Ectodermal cell (in vitro differentiated cells): ENCODE results near the gene CLEC3B.

ENCODE experiments used
- H3K27ac ChIP-seq: 2 replicates; pipeline ENCODE4 v1.7.0; 2013; ENCODE audit warnings: mild to moderate bottlenecking, low read depth, low read length; ENCODE audit not compliant: insufficient read depth, poor library complexity, severe bottlenecking
- H3K27me3 ChIP-seq: 2 replicates; pipeline ENCODE4 v1.7.0; 2013; ENCODE audit warnings: mild to moderate bottlenecking, low read length; ENCODE audit not compliant: insufficient read depth, control insufficient read depth, poor library complexity, severe bottlenecking
- H3K36me3 ChIP-seq: one replicate; pipeline ENCODE4 v1.7.0; 2013; ENCODE audit warnings: low read length; ENCODE audit not compliant: control insufficient read depth, insufficient read depth
- H3K4me1 ChIP-seq: one replicate; pipeline ENCODE4 v1.7.0; 2013; ENCODE audit warnings: low read length; ENCODE audit not compliant: control insufficient read depth, insufficient read depth
- H3K4me3 ChIP-seq: 2 replicates; pipeline ENCODE4 v1.7.0; 2013; ENCODE audit warnings: low read depth, low read length, control low read depth; ENCODE audit not compliant: insufficient read depth
- H3K9me3 ChIP-seq: 2 replicates; pipeline ENCODE4 v1.7.0; 2013; ENCODE audit warnings: mild to moderate bottlenecking, low read length, moderate library complexity; ENCODE audit not compliant: control insufficient read depth
- WGBS, 2 experiments: methylation state at CpG; one replicate each; pipeline ENCODE4 v1.1.7; 2013; ENCODE audit warnings: missing lambda C conversion rate in 2 of 2; 5-methylcytosine and 5-hydroxymethylcytosine counted together

Gene CLEC3B

DNA sequence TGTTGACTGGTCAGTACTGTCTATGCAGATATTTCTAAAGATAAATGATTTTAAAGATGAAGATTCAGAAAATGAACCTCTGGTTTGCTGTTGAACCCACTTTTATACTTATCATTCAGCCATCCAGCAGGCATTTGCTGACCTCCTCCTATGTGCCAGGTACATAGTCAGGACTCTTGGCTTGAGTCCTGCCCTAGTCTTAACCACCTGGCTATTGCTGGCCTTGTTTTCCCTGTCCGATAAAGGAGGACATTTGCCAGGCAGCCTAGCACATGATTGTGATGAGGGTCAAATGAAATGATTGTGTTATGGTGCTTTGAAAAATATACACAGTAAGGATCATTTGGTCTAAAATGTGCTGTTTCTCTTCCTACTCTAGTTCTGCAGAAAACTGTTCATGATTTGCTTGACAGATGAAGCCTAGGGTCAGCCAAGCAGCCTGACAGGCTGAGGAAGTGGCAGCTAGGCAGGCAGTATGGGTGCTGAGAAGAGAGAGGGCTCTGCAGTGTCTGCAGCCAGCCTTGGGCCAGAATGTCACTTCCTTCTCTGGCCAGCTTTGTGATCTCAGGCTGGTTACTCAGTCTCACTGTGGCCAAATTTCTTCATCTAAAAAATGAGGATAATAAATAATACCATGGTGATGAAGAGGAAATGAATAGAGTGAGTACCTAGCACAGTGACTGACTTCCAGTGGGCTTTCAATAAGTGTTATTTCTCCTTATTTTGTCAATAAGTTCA is 36.3 kb upstream of the CLEC3B start:
- Histone ChIP-seq H3K9me3 (no peaks in the 10 kb centered on the region), H3K36me3 (peaks cover 9% of the 10 kb centered on the region), H3K4me3 (no peak overlapping the region), H3K27ac (no peak overlapping the region), H3K27me3 (no peaks in the 10 kb centered on the region), H3K4me1 (no peaks in the 10 kb centered on the region)
- WGBS, 2 experiments, result 92 to 93% methylated on average over 1 of the region's 1 CpG

GRCh38 chr3:44991326-44991725 is 34.8 kb upstream of the CLEC3B start:
- Histone ChIP-seq H3K36me3 (peaks cover 13% of the 10 kb centered on the region), H3K4me1 (no peaks in the 10 kb centered on the region), H3K27ac (no peak overlapping the region), H3K9me3 (no peaks in the 10 kb centered on the region), H3K4me3 (no peak overlapping the region), H3K27me3 (no peaks in the 10 kb centered on the region)
- 100% methylated on average over 1 of the region's 1 CpG for WGBS, 2 experiments

- Histone ChIP-seq H3K9me3 (no peaks in the 10 kb centered on the region), H3K27ac (no peak overlapping the region), H3K36me3 (peaks cover 24% of the 10 kb centered on the region), H3K4me3 (no peak overlapping the region), H3K4me1 (no peaks in the 10 kb centered on the region), H3K27me3 (no peaks in the 10 kb centered on the region)
- WGBS, 2 experiments, result 65 to 67% methylated on average over 7 of the region's 7 CpGs
These were observed 33.3 kb upstream of the CLEC3B start for GRCh38 chr3:44992555-44993470.

DNA sequence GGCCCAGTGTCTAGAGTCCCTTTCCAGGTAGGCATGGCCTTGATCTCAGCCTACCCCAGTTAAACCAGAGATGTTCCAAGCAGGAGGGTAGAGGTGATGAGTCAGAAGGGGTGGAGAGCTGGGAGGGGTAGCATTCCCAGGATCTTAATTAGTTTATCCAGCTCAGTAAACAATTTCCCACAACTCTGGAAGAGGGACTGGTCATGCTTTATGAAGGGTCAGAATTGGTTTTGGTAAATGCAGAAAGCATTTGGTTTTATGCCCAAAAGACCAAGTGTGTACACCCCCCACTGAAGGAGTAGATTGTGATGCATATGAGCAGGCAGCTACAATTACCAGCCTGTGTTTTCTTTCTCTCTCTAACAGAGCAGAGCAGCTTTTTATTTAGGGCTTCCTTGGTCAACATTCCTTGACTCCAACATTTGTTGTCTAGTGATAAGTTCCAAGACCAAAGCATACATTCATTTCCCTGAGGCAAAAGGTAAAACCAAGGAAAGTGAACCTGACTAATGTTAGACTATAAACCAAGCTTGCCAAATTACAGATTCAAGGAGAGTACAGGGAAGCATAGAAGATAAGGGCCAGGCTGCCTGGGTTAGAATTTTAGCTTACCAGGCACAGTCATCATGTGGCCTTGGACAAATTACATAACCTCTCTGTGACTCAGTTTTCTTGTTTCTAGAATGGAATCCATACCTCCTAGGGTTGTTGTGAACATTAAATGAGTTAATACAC is 32.5 kb upstream of the CLEC3B start:
- peaks cover 33% of the 10 kb centered on the region for H3K36me3 ChIP-seq
- no peaks in the 10 kb centered on the region for H3K4me1 ChIP-seq
- no peak overlapping the region for H3K27ac ChIP-seq
- no peak overlapping the region for H3K4me3 ChIP-seq
- no peaks in the 10 kb centered on the region for H3K27me3 ChIP-seq
- no peaks in the 10 kb centered on the region for H3K9me3 ChIP-seq

- Histone ChIP-seq H3K27ac (no peak overlapping the region), H3K36me3 (peaks cover 46% of the 10 kb centered on the region), H3K27me3 (no peaks in the 10 kb centered on the region), H3K4me3 (no peak overlapping the region), H3K4me1 (no peaks in the 10 kb centered on the region), H3K9me3 (no peaks in the 10 kb centered on the region)
- WGBS, 2 experiments, result 87 to 92% methylated on average over 8 of the region's 8 CpGs
These were observed 30.8 kb upstream of the CLEC3B start for GRCh38 chr3:44995142-44995770.

DNA sequence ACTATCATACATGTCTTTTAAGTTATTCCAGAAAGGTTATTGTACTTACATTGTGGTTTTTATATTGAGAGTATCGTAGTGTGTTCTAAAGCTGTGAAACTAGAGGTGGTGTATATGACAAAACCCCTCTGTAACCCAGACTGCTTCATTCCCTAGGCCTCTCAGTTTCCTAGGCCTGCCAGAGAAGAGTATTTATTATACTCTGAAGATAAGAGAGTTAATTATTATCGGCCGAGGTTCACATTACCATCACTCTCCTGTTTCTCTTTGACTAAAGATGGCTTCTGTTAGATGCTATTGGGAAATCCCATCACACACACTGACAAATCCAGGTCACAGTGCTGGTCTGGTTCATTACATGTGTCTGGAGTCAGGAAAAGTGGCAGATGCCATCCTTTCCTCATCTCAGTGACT is 29.5 kb upstream of the CLEC3B start:
- WGBS, 2 experiments, result 92 to 94% methylated on average over 3 of the region's 3 CpGs
- no peak overlapping the region for H3K27ac ChIP-seq
- H3K4me1 ChIP-seq, result no peaks in the 10 kb centered on the region
- H3K27me3 ChIP-seq, result no peaks in the 10 kb centered on the region
- H3K36me3 ChIP-seq, result peaks cover 43% of the 10 kb centered on the region
- no peak overlapping the region for H3K4me3 ChIP-seq
- H3K9me3 ChIP-seq, result no peaks in the 10 kb centered on the region

DNA sequence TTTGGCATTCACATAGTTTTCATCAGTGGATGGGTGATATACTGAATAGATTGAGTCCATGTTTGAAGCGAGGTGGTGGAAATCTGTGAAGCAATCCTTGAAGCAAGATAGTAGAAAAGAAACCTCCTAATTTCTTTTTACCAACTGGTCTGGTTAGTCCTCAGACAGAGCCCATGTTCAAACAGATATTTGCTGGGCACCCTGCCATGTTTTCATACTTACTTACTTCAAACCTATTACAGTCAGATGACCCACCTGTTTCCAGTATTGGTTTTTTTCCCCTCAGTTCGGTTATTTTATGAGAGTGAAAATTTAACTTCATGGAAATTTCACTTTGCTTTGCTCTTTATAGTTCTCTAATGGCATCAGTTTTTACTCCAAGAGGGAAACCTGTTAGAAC is 26.3 kb upstream of the CLEC3B start:
- Histone ChIP-seq H3K27ac (no peak overlapping the region), H3K9me3 (no peaks in the 10 kb centered on the region), H3K4me1 (no peaks in the 10 kb centered on the region), H3K36me3 (peaks cover 61% of the 10 kb centered on the region), H3K27me3 (no peaks in the 10 kb centered on the region), H3K4me3 (no peak overlapping the region)
- WGBS, 2 experiments, result 83 to 96% methylated on average over 2 of the region's 2 CpGs

DNA sequence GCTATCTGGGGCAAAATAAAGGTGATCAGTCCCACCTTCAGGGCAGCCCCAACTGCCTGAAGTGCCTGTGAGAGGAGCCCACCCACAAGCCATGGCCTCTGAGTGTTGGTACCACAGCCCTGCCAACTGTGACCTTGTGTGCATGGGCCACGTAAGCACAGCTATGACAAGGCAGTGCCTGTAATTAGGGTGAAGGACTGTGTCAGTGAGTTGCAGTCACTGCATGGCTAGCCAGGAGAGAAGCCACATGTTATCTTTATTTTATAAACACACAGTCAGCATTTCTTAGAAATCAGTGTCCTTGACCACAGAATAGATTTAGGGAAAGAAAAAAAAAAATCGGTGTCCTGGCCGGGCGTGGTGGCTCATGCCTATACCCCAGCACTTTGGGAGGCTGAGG is 25.3 kb upstream of the CLEC3B start:
- H3K36me3 ChIP-seq, result peaks cover 68% of the 10 kb centered on the region

DNA sequence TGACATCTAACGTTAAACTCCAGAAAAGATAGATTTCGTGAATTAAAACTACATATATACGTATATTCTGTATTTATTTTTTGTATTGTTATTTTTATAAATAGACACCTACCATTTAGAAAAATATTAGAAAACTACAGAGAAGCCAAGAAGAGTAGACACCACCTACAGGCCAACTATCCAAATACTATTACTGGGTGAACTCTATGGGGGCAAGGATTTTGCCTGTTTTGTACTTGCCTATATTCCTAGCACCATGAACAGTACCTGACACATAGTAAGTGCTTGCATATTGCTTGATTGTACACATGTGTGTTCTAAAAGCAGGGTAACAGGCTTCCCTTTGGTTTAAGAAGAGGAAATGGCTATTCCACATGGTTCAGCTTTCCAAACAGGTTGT is 24.4 kb upstream of the CLEC3B start:
- Histone ChIP-seq H3K4me3 (no peak overlapping the region), H3K27me3 (no peaks in the 10 kb centered on the region), H3K27ac (no peak overlapping the region), H3K36me3 (peaks cover 66% of the 10 kb centered on the region), H3K4me1 (no peaks in the 10 kb centered on the region), H3K9me3 (no peaks in the 10 kb centered on the region)
- 100% methylated on average over 1 of the region's 3 CpGs for WGBS, 2 experiments

More for the DNA sequence above, 25.3 kb upstream of the CLEC3B start:
- Histone ChIP-seq H3K27me3 (no peaks in the 10 kb centered on the region), H3K27ac (no peak overlapping the region), H3K9me3 (no peaks in the 10 kb centered on the region), H3K4me3 (no peak overlapping the region), H3K4me1 (no peaks in the 10 kb centered on the region)
- 93 to 97% methylated on average over 4 of the region's 4 CpGs for WGBS, 2 experiments
